DMS 273 treated with DMSO at 0.1 percent for 48 hours (cell line): ENCODE data around the gene CUX1.

Source experiments
- DNase-seq: peaks from one replicate; lab custom pipeline; 2025; lab: John Stamatoyannopoulos, UW

CUX1 gene

DNA sequence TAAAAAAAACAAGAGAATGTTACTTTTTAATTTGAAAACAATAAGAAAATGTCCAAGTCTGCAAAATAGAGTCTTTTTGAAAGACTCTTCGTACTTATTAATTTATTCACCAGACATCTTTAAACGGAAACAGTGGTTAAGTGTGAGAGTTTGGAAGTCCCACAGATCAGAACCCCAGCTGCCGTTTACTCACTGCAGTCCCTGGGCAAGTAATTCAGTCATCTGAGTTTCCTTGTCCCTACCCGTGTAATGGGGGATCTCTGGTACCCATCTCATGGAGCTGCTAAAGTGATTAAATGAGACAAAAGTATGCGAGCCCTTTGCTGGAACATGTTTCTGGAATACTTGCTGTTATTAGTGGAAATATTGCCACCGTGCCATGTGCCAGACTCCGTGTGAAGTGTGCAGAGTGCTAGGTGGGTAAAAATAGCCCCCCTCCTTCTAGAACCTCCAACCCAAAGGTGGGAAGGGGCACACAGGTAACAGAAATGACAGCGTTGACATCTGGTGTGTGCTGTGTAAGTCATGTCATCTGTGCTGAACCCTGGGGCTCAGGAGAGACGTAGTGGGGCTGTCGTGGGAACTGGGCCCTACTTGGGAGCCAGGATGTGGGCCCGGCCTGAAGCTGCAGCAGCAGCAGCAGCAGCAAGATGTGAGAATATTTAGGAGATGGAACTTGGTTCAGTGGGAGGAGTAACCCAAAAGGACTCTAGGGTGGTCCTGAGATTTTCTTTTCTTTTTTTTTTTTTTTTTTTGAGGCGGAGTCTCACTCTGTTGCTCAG, 140.5 kb downstream of the CUX1 start:
- DNase-seq: no peak

DNA sequence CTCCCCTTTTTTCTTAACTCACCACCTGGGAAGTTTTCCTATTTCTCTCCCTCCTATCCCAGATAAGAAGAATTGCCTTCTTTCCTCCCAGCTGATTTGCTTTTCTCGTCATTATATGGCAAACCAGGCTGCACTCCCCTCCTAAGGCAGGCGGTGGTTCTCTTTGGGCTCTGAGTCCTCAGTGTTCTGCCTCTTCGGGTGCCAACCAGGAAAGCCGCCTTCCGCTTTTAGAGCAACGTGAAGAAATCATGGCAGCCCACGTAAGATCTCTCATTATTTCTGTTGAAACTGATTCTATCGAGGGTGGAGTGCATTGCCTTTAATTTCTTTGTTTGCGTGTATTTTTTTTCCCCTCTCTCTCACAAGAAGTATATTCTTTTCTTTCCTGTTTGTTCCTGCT, 141.9 kb downstream of the CUX1 start:
- no peak for DNase-seq

DNA sequence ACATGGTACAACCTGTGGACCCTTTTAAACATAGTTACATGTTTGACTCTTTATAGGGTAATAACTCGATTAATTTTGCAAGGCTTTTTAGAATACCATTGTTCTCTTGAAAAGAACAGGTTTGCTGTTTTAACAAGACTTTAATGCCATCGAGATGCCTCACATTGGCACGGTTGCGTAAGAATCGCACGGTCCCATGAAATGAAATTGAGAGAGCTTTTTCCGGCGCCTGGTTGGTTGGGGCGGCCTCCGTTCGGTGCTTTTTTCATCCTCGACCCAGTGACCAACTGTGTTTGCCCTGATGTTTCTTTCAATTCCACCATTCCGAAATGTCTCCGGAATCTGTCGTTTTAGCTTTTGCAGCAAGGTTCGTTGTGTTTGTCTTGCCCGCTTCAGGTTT, 142.4 kb downstream of the CUX1 start:
- DNase-seq: no peak

DNA sequence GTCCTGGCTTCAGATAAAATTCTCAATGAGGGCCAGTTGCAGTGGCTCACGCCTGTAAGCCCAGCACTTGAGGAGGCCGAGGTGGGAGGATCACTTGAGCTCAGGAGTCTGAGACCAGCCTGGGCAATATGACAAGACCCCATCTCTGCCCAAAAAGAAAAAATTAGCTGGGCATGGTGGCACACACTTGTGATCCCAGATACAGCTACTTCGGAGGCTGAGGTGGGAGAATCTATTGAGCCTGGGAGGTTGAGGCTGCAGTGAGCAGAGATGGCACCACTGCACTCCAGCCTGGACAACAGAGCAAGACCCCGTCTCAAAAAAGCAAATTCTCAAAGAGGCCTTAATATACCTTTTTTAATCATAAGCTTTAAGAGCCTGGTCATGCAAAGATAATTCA, 142.9 kb downstream of the CUX1 start:
- DNase-seq: no peak

DNA sequence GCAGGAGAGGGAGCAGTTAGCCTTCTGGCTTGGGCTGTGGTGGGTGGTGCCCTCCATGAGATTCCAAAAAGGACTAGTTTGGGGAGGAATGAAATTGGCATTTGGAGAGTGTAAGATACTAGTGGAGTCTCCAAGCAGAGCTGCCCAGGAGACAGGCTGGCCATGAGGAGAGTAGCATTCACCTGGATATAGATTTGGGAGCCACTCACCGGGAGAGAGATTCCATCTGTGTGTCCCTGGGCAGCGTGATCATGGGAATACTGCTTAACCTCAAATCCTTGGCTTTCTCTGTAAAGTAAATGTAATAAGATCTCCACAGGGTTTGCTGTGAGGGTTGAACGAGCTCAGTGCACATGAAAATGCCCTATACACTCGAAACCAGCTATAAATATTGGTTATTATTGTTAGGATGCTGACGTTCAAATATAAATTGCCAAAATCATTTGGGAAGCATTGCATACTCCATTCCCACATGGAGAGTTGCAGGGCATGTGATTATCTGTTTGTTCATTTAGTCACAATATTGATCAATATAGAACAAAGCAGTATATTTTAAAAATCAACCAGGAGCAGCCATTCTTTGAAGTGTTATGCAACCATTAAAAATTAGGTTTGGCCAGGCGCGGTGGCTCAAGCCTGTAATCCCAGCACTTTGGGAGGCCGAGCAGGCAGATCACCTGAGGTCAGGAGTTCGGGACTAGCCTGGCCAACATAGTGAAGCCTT, 143.7 kb downstream of the CUX1 start:
- no peak for DNase-seq

DNA sequence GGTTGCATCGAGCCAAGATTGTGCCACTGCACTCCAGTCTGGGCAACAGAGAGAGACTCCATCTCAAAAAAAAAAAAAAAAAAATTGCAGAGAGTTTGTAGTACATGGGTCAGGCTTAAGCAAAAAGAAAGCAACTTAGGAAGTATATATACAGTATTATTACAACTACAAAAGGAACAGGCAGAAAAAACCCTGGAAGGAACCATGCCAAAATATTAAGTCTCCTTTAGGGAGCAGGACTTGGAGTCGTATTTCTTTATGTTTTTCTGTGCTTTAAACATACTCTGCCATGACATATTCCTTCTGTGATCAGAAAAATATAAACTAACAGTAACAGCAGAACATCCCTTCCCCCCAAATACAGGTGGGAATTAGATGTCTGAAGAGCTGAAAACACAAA, 144.4 kb downstream of the CUX1 start:
- no peak for DNase-seq

DNA sequence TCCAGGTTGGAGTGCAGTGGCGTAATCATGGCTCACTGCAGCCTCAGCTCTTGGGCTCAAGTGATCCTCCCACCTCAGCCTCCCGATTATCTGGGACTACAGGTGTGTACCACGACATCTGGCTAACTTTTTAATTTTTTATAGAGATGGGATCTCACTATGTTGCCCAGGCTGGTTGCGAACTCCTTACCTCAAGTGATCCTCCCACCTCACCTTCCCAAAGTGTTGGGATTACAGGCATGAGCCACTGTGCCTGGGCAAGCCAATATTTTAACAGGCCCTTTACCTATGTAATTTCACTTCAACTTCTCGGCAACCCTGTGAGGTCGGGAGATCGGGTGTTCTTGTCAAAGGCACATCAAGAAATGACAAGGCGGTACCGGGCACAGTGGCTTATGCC, 146.3 kb downstream of the CUX1 start:
- no peak for DNase-seq

DNA sequence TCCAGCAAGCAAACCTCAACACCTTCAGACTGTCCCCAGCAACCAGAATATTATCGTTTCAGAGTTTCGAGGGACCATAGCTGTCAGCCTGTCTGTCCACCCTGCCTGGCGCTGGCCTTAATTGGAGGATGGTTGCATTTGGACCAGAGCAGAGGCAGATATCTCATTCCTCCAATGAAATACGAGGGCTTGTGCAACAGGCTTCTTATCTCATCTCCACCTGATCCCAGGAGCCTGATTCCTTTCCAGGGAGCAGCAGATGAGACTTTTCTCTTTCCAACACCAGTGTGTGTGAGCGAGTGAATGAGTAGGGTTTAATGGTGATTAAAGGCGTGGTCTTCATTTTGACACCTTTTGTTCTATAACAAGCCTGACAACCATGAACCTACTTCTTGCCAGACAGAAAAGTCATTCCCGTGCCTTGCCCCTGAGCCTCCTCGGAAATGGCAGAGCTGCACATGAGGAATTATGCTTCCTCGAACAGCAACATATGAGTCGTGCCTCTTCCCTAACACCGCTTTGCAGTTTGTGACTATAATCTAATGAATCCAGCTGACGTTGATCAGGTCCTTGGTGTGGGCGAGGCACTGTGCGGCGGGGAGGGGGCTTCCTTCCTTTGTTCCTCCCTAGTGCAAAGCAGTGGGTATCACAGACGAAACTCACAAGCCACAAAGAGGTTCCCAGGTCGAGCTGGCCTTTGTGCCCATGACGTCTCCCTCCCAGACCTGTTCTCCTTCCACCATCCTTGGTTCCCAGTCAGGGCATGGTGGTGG, 147.4 kb downstream of the CUX1 start:
- no peak for DNase-seq

DNA sequence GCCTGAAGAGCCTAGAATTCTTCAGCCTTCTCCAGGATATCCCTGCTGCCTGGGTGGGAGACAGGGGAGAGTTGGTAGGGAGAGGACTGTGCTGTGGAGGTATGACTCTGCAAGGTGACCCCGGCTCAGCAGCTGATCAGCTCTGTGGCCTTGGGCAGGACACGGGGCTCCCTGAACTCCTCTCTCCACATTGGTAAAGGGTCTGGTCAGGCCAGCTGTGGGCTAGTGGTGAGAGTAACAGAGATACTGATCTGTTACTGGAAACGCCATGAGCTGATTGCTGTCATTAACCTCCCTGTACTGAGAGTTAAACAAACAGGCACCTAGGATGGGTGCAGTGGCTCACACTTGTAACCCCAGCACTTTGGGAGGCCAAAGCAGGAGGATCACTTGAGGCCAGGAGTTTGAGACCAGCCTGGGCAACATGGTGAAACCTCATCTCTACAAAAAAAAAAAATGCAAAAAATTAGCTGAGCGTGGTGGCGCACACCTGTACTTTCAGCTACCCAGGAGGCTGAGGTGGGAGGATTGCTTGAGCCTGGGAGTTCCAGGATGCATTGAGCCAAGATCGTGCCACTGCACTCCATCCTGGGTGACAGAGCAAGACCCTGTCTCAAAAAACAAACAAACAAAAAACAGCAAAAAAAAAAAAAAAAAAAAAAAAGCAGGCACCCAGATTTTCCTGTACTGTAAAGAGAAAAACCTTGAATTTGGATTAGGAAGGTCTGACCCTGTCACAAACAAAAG, 151.5 kb downstream of the CUX1 start:
- no peak for DNase-seq

DNA sequence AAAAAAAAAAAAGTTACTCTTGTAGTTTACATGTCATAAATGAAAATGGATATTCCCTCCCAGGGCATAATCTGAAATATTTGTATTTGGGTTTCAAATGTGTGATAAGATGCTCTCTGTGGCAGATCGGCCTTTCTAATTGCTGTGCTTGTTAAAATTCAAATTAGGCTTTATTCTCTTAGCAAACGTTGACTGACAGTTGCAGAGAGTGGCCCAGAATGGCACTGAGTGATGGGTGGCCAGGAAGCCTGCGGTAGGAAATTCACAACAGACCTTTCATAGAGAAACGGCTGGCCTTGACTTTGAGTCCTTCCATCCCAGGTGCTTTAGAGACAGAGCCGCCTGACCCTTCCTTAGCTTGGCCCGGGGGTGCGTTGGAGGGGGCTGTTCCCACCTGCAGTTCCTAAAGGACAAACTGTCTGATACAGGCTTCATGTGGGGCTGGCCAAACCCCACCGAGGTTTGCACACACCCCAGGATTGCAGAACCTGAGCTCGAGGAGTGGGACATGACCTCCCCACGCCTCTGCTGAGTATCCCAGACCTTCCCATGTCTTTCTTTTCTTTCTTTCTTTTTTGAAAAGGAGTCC, 152.7 kb downstream of the CUX1 start:
- no peak for DNase-seq

DNA sequence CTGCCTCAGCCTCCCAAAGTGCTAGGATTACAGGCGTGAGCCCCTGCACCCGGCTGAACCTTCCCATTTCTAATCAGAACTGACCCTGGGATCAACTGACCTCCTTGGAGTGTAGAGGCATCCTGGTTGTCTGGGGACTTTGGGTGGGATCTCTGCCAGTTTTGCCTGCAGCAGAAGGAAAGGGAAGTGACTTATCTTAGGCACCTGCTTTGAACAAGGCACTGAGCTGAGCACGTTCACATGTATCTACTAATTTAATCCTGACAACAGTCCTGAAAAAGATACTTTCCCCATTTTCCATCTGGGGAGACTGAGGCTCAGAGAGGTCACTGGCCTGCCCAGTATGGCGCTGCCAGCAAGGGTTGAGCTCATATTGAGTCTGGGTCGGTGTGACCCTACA, 153.4 kb downstream of the CUX1 start:
- no peak for DNase-seq

DNA sequence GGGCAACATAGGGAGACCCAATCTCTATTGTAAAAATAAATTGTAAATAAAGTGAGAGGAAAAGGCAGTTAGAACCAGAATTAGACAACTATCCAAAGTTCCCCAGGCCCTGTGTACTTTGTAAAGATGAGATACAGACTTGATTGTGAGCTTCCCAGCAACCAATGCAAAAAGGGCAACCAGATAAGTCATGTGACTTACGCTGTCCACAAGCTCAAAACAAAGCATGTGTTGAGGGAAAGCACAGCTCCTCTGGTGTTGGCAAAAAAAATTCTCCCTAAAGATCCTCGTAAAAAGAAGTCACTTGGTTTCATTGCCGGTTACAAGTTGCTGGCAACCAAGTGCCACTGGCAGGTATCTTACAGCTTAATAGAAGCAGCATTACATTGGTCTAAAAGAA, 154.0 kb downstream of the CUX1 start:
- no peak for DNase-seq

DNA sequence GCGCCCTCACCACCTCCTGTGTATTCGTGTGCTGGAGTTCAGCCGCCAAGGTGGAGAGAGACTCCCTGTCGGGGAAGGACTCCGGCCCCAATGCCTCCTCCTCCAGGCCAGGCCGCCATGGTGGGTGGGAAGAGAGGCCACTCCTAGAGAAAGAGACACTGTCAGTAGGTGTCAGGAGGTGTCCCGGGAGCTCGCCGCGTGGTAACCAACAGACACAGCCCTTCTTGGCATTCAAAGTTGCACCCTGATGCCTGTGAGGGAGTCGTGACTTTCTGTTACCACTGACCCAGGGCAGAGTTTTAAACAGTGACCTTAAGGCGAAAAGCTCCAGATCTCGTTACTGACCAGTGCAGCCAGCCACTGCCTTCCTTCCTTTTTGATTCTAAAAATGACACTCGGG, 155.2 kb downstream of the CUX1 start:
- DNase-seq: no peak

DNA sequence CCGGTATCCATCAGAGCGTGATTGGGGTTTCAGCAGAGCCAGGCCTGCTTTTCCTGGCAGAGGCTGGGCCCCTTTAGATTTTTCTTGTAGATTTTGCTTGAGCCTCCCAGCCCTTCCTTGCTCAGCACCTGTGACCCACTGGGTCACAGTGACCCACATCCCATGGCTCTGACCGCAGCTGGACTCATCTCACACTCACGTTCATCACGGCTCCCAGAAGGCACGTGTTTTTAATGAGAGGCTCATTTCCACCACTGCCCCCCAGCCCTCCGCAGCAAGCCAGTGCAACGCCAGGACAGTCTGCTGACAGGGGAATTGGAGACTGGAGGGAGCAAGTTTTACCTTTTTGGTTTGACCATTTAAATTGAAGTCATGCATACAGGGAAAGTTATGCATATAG, 155.7 kb downstream of the CUX1 start:
- DNase-seq: no peak

DNA sequence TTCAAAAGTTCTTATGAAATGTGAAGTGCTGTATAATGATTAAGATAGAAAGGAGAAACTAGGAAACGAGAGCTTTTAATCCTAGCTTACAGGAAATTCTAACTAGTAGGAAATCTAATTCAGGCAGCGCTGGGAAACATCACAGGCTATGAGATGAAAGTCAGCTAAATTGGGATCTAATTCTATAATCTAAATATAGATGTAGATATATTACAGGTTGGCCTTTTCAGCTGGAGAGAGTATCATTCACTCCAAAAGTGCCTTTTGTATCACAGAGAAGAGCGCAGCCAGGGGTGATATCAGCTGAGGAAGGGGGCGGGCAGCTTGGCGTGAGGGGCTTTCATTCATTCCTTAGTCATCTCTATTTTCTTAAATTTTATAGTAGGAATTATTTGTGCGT, 157.0 kb downstream of the CUX1 start:
- DNase-seq: no peak

DNA sequence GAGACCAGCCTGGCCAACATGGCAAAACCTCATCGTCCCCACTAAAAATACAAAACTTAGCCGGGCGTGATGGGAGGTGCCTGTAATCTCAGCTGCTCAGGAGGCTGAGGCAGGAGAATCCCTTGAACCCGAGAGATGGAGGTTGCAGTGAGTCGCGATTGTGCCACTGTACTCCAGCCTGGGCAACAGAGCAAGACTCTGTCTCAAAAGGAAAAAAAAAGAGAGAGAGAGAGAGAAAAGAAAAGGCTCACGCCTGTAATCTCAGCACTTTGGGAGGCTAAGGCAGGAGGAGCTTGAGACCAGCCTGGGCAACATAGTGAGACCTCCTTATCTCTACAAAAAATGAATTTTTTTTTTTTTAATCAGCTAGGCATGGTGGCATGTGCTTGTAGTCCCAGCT, 157.6 kb downstream of the CUX1 start:
- DNase-seq: no peak

DNA sequence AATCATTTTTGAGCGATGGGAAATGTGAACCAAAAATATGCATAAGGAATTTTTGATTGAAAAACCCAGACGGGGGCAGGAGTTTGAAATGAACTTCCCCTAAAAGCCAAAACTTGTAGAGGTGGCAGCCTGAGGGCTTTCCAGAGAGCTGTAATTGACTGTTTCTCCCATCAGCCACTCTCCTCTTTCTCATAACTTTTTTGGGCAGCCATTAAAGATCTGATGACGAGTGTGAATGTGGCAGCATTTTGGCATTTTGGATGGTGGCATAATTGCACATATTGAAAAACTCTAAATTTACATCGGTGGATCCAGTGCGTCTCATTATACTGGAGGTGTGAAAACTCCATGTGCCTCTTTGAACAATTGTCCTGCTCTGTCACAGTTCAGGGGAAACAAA, 159.0 kb downstream of the CUX1 start:
- no peak for DNase-seq

DNA sequence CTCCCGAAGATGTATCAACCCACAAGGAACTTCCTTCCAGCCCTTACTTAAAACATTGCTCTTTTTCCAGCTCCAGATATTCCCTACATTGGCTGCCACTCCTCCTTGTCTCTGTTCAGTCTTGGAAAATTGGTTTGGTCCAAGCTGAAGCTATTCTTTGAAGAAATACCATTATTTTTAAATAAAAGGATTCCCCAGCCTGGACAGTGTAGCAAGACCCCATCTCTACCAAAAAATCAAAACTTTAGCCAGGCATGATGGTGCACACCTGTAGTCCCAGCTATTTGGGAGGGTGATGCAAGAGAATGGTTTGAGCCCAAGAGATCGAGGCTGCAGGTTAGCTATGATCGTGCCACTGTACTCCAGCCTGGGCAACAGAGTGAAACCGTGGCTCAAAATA, 159.8 kb downstream of the CUX1 start:
- no peak for DNase-seq

DNA sequence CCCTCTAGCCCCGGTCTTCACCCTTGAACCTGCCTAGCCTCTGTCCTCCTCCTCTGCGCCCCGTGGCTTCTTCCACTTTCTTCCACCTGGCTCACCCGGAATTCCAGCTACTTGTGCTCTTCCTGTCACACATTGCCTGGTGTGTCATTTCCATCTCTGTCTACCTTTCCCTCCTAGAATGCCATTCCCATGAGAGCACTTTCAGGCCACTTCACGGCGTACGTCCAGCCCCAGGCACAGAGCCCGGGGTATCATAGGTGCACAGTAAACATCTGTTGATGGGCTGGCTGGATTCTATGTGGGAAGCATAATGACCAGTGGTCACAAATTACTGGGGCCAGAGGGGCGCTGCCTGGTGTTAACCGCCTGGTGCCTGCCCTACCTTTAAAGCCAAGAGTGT, 161.3 kb downstream of the CUX1 start:
- no peak for DNase-seq

DNA sequence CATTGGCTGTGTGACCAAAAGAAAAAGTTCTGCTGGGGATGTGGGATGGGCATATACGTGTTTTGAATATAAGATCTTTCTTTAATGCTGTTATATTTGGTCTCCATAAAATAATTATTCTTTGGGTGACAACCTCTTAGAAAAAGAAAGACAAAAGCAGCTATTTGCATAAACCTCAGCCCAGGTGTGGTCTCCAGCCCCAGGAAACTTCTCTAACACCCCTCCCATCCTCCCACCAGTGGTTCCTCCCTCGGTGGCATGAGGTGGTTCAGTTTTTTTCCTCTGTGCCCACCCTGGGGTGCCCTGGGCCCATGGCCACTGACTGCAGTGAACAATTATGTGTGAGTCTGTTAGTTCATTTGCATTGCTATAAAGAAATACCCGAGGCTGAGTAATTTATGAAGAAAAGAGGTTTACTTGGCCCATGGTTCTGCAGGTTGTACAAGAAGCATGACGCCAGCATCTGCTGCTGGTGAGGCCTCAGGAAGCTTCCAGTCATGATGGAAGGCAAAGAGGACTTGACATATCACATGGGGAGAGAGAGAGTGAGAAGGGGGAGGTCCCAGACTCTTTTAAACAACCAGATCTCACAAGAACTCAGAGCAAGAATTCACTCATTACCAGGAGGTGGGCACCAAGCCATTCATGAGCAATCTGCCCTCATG, 165.9 kb downstream of the CUX1 start:
- no peak for DNase-seq

DNA sequence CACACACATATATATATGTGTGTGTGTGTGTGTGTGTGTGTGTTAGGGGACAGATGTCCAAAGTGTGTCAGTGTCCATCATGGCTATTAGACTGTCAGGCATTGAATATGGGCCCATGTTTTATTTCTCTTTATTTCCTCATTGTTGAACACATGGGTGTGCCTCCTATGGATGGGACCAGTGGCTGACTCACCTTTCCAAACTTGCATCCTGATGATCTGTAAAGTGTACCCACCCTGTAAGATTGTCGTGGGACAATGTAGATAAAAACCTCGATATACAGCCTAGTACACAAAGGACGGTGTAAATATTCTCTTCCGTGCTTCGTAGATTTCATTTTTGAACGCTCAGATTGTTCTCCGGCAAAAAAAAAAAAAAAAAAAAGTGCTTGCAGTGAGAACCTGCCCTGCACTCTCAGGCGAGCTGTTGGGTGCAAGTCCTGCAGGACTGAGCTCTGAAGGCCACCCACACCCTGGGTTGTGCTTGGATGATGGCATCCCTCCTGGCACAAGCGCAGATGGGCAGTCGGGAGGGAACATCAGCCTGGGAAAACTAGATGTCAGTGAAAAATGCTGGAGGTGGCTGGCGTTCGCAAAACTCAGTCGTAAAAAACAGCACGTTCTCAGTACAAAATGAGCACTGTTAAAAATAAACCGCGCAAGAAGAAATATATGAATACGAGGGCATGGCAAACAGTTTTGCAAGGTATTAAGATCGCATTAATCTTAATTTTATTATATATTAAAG, 166.9 kb downstream of the CUX1 start:
- no peak for DNase-seq
